ENCODE measurements around the gene NXPE4.

Gene NXPE4

DNA sequence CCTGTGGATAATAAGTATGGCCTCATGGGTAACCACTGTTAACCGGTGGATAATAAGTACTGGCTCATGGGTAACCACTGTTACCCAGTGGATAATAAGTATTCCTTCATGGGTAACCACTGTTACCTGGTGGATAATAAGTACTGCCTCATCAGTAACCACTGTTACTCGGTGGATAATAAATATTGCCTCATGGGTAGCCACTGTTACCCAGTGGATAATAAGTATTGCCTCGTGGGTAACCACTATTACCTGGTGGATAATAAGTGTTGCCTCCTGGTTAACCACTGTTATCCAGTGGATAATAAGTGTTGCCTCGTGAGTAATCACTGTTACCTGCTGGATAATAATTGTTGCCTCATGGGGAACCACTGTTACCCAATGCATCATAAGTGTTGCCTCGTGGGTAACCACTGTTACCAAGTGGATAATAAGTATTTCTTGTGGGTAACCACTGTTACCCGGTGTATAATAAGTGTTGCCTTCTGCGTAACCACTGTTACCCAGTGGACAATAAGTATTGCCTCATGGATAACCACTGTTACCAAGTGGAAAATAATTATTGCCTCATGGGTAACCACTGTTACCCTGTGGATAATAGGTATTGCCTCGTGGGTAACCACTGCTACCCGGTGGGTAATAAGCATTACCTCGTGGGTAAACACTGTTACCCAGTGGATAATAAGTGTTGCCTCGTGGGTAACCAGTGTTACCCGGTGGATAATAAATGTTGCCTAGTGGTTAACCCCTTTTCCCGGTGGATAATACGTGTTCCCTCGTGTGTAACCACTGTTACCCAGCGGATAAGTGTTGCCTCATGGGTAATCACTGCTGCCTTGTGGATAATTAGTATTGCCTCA is 26.6 kb upstream of the NXPE4 start:
- TF ChIP-seq CTCF (IDR thresholded peaks at IDR 0.05; ENCODE audit: low read length) (no peak), EZH2 (IDR thresholded peaks at IDR 0.05; ENCODE audit: borderline replicate concordance, low read length) (no peak)
- no peak overlapping the region for H3K4me2 ChIP-seq (ENCODE audit: low read length)
- no peaks in the 10 kb centered on the region for H3K27me3 ChIP-seq (ENCODE audit: insufficient read depth, low read length)
- no peak overlapping the region for H3K9ac ChIP-seq (ENCODE audit: low read length)
- no peaks in the 10 kb centered on the region for H3K9me2 ChIP-seq (ENCODE audit: low read depth, low read length)
- H3F3A ChIP-seq (ENCODE audit: insufficient read depth, low read length), result no peaks in the 10 kb centered on the region
- no peaks in the 10 kb centered on the region for H3K36me3 ChIP-seq (ENCODE audit: insufficient read depth, low read length)
- H3K9me3 ChIP-seq (ENCODE audit: low read length), result no peaks in the 10 kb centered on the region
- no peak overlapping the region for H3K27ac ChIP-seq (ENCODE audit: low read depth, low read length, poor library complexity, severe bottlenecking)
- H3K4me1 ChIP-seq (ENCODE audit: insufficient read depth, low read length, severe bottlenecking), result no peaks in the 10 kb centered on the region
- no peaks in the 10 kb centered on the region for H4K20me1 ChIP-seq (ENCODE audit: insufficient read depth, low read length)
- no peak overlapping the region for H3K4me3 ChIP-seq (ENCODE audit: low read depth, low read length, poor library complexity, severe bottlenecking)
- no peak overlapping the region for H2AFZ ChIP-seq (ENCODE audit: low read length)
- no peaks in the 10 kb centered on the region for H3K79me2 ChIP-seq (ENCODE audit: insufficient read depth, low read length)

GRCh38 chr11:114621072-114621471 is 25.5 kb upstream of the NXPE4 start:
- H3K9me3 ChIP-seq (ENCODE audit: low read length), result no peaks in the 10 kb centered on the region
- no peak for TF ChIP-seq EZH2 (IDR thresholded peaks at IDR 0.05; ENCODE audit: borderline replicate concordance, low read length)
- TF ChIP-seq CTCF (IDR thresholded peaks at IDR 0.05; ENCODE audit: low read length), result no peak

GRCh38 chr11:114619659-114620173 is 24.1 kb upstream of the NXPE4 start:
- TF ChIP-seq CTCF (IDR thresholded peaks at IDR 0.05; ENCODE audit: low read length), result no peak
- TF ChIP-seq EZH2 (IDR thresholded peaks at IDR 0.05; ENCODE audit: borderline replicate concordance, low read length), result no peak
- Histone ChIP-seq H3K9ac (ENCODE audit: low read length) (no peak overlapping the region), H3K4me1 (ENCODE audit: insufficient read depth, low read length, severe bottlenecking) (no peaks in the 10 kb centered on the region), H3K9me2 (ENCODE audit: low read depth, low read length) (no peaks in the 10 kb centered on the region), H3K36me3 (ENCODE audit: insufficient read depth, low read length) (no peaks in the 10 kb centered on the region), H3K79me2 (ENCODE audit: insufficient read depth, low read length) (no peaks in the 10 kb centered on the region), H4K20me1 (ENCODE audit: insufficient read depth, low read length) (no peaks in the 10 kb centered on the region), H3K27ac (ENCODE audit: low read depth, low read length, poor library complexity, severe bottlenecking) (no peak overlapping the region), H3K9me3 (ENCODE audit: low read length) (no peaks in the 10 kb centered on the region), H3K4me3 (ENCODE audit: low read depth, low read length, poor library complexity, severe bottlenecking) (no peak overlapping the region), H3K27me3 (ENCODE audit: insufficient read depth, low read length) (no peaks in the 10 kb centered on the region), H3K4me2 (ENCODE audit: low read length) (no peak overlapping the region), H3F3A (ENCODE audit: insufficient read depth, low read length) (no peaks in the 10 kb centered on the region), H2AFZ (ENCODE audit: low read length) (no peak overlapping the region)

More at GRCh38 chr11:114621072-114621471, 25.5 kb upstream of the NXPE4 start:
- no peaks in the 10 kb centered on the region for H4K20me1 ChIP-seq (ENCODE audit: insufficient read depth, low read length)
- H3K27ac ChIP-seq (ENCODE audit: low read depth, low read length, poor library complexity, severe bottlenecking), result no peak overlapping the region
- H3K36me3 ChIP-seq (ENCODE audit: insufficient read depth, low read length), result no peaks in the 10 kb centered on the region
- H3K9me2 ChIP-seq (ENCODE audit: low read depth, low read length), result no peaks in the 10 kb centered on the region
- no peaks in the 10 kb centered on the region for H3K4me1 ChIP-seq (ENCODE audit: insufficient read depth, low read length, severe bottlenecking)
- H2AFZ ChIP-seq (ENCODE audit: low read length), result no peak overlapping the region
- H3K4me2 ChIP-seq (ENCODE audit: low read length), result no peak overlapping the region
- no peaks in the 10 kb centered on the region for H3F3A ChIP-seq (ENCODE audit: insufficient read depth, low read length)
- no peak overlapping the region for H3K9ac ChIP-seq (ENCODE audit: low read length)
- H3K4me3 ChIP-seq (ENCODE audit: low read depth, low read length, poor library complexity, severe bottlenecking), result no peak overlapping the region
- H3K27me3 ChIP-seq (ENCODE audit: insufficient read depth, low read length), result no peaks in the 10 kb centered on the region
- no peaks in the 10 kb centered on the region for H3K79me2 ChIP-seq (ENCODE audit: insufficient read depth, low read length)

Data from OCI-LY1 (cell line).